T-cell (primary cell): ENCODE results near the gene TIAM1. TPM values are rescaled to one million over a fixed set of nuclear protein-coding genes. Genes with fewer than 3 reads are reported as not detected.

Source experiments
- ATAC-seq, 4 experiments: fragments of 200-7000 bp in 3 of 4; fragments of 150-1000 bp in 1 of 4; cut with Tn5 transposase; replicated peaks in 1 of 4; 1 replicate in 3 of 4; 2 replicates in 1 of 4; pipeline ENCODE4 v1.10.0; 2021; ENCODE audit warnings: moderate library complexity in 3 of 4, mild to moderate bottlenecking in 2 of 4, moderate number of reproducible peaks in 1 of 4
- CTCF ChIA-PET, 2 donors: fragments of 300-600 bp; sonication (Branson Sonifier 250); formaldehyde crosslinking; loops; one replicate each; lab custom pipeline; 2022; ENCODE audit warnings: antibody characterized with exemption in 2 of 2; lab: Charles Lee
- POLR2A ChIA-PET, 2 donors: fragments of 300-600 bp; sonication (Branson Sonifier 250); formaldehyde crosslinking; loops; one replicate each; lab custom pipeline; 2022; ENCODE audit warnings: antibody characterized with exemption in 2 of 2; lab: Charles Lee
- DNase-seq, 35 experiments: peaks; one replicate each; pipeline versions ENCODE4 v3.0.0 to v3.0.0-alpha.2; 2013 to 2023
- H3K27ac ChIP-seq: one replicate; pipeline ENCODE4 v1.5.1; 2013; ENCODE audit warnings: low read length
- H3K27me3 ChIP-seq, 2 experiments: replicated peaks in 1 of 2; 1 replicate in 1 of 2; 2 replicates in 1 of 2; pipeline versions ENCODE4 v1.6.1 to v1.7.0; 2013; ENCODE audit warnings: low read length in 1 of 2, mixed read lengths in 1 of 2; ENCODE audit not compliant: control insufficient read depth in 2 of 2, insufficient read depth in 2 of 2; ENCODE audit errors: extremely low read depth in 1 of 2
- H3K36me3 ChIP-seq, 2 donors: 1 replicate in 1 of 2; 2 replicates in 1 of 2; pipeline versions ENCODE4 v1.6.1 to v1.7.0; 2013; ENCODE audit warnings: low read length in 1 of 2; ENCODE audit not compliant: control insufficient read depth in 2 of 2, insufficient read depth in 1 of 2; ENCODE audit errors: extremely low read depth in 1 of 2
- H3K4me1 ChIP-seq, 2 experiments: 1 replicate in 1 of 2; 2 replicates in 1 of 2; pipeline versions ENCODE4 v1.6.1 to v1.7.0; 2013; ENCODE audit warnings: low read length in 2 of 2, mixed read lengths in 1 of 2; ENCODE audit not compliant: insufficient read depth in 2 of 2, control insufficient read depth in 1 of 2; ENCODE audit errors: extremely low read depth in 1 of 2
- H3K4me3 ChIP-seq, 2 donors: 1 replicate in 1 of 2; 2 replicates in 1 of 2; pipeline versions ENCODE4 v1.5.1 to v1.7.0; 2013; ENCODE audit warnings: mild to moderate bottlenecking in 2 of 2, low read length in 1 of 2, moderate library complexity in 1 of 2; ENCODE audit not compliant: control insufficient read depth in 1 of 2; ENCODE audit errors: extremely low read depth in 1 of 2
- H3K9me3 ChIP-seq: 2 replicates; pipeline ENCODE4 v1.7.0; 2013
- H3K27ac Mint-ChIP-seq, 2 donors: one replicate each; pipeline ENCODE4 v1.8.0; 2020 to 2021; ENCODE audit warnings: mild to moderate bottlenecking in 2 of 2, mixed read lengths in 2 of 2
- H3K27me3 Mint-ChIP-seq, 2 donors: one replicate each; pipeline ENCODE4 v1.8.0; 2021 to 2022; ENCODE audit warnings: mixed read lengths in 2 of 2
- H3K36me3 Mint-ChIP-seq: one replicate; pipeline ENCODE4 v1.8.0; 2021; ENCODE audit warnings: mixed read lengths
- H3K4me1 Mint-ChIP-seq, 3 donors: one replicate each; pipeline ENCODE4 v1.8.0; 2020 to 2022; ENCODE audit warnings: mixed read lengths in 3 of 3, mild to moderate bottlenecking in 1 of 3
- H3K4me3 Mint-ChIP-seq, 3 donors: one replicate each; pipeline ENCODE4 v1.8.0; 2020 to 2022; ENCODE audit warnings: mild to moderate bottlenecking in 3 of 3, mixed read lengths in 3 of 3, moderate library complexity in 3 of 3
- H3K9me3 Mint-ChIP-seq, 3 donors: one replicate each; pipeline ENCODE4 v1.8.0; 2020 to 2022; ENCODE audit warnings: mixed read lengths in 3 of 3
- WGBS: methylation state at CpG from one replicate; pipeline ENCODE4 v1.1.5; 2013; ENCODE audit warnings: missing lambda C conversion rate; ENCODE audit not compliant: insufficient coverage; 5-methylcytosine and 5-hydroxymethylcytosine counted together
- total RNA-seq, 35 experiments: library from RNA in 6 of 35; stranded (reverse) in 6 of 35; fragments of 120-200 nt in 1 of 35; gene quantifications; one replicate each; pipeline versions ENCODE4 v1.2.1 to v1.2.4 and lab custom pipeline; 2013 to 2026

Gene TIAM1
- total RNA-seq, 5 donors from 2014 or later (not counting 1 experiment from before 2014, with no cell fraction given): 60.8 to 79.4 (median 65.5) TPM

DNA sequence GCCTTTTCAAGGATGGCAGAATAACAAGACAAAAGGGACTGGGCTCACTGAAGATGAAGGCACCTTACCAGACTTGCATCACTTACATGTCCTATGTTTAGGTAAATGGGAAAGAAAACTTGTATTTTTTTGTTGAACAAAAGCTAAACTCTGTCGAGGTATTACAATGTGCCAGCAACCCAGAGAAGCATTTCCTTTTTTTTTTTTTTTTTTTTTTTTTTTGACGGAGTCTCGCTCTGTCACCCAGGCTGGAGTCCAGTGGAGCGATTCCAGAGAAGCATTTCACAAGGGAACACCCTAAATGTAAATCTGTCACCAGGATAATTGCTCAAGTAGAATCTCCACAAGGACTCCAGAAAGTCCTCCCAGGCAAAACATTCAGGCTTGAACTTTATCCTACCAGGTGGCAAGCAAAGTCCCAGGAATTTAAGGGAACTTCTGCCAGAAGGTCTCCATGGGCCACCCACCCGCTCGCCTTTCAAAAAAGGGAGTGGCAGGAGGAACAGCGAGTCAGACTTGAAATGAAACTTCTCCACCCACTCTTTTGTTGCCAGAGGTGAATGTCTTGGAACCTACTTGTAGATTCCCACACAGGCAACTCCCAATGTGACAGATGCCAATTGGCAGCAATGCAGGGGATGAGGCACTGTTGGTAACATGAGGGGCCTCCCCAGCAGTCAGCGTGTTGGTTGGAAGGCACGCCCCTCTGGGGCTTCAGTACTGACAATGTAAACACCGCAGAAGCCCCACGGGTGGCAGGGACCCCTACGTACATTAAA is 125.0 kb downstream of the TIAM1 start:
- Histone ChIP-seq H3K4me3 (no peak overlapping the region), H3K9me3 (no peaks in the 10 kb centered on the region), H3K36me3 (peaks cover 0 to 5% of the 10 kb centered on the region in 2 donors), H3K27me3 (no peaks in the 10 kb centered on the region), H3K4me1 (no peaks in the 10 kb centered on the region), H3K27ac (no peak overlapping the region)
- ChIA-PET POLR2A (no interaction called here), CTCF (interaction anchor here in 1 of 2 donors (0.6 to 1.2 kb wide), 2 partner anchors 355 to 362 kb away, joined by 3 to 4 read pairs; no protein-coding TSS in a partner anchor)
- ATAC-seq (no peak), DNase-seq (no peak)
- no peaks in the 10 kb centered on the region for H3K27me3 Mint-ChIP-seq
- H3K4me1 Mint-ChIP-seq: peaks cover 0 to 3% (median 0%) of the 10 kb centered on the region in 3 donors
- no peaks in the 10 kb centered on the region for H3K9me3 Mint-ChIP-seq
- H3K36me3 Mint-ChIP-seq: peaks cover 8% of the 10 kb centered on the region
- H3K27ac Mint-ChIP-seq: no peak overlapping the region
- WGBS: 77% methylated on average over 3 of the region's 12 CpGs
- H3K4me3 Mint-ChIP-seq: no peak overlapping the region

DNA sequence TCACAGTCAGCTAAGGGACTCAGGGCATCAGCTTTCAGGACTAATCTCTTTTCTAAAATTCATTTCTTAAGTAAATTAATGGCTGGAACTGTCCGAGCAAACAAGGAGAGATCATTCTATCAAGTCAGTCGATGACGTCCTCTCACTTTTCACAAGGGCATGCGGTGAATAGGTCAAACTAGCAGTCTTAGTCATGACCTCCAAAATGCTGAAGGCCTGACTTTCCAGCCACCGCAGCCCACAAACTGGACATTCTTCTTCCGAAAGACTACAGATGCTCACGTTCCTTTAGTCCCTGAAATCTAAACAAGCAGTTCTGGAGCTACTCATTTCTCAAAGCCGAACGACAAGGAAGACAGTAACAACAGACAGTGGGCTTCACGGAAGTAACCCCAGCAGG is 127.9 kb downstream of the TIAM1 start:
- ChIA-PET POLR2A (no interaction called here), CTCF (interaction anchor here in 1 of 2 donors (1.8 kb wide), 1 partner anchor 365 kb away, joined by 8 read pairs; no protein-coding TSS in a partner anchor)
- H3K9me3 Mint-ChIP-seq: no peaks in the 10 kb centered on the region
- DNase-seq (no peak), ATAC-seq (no peak)
- no peak overlapping the region for H3K4me3 ChIP-seq
- H3K4me1 ChIP-seq: no peaks in the 10 kb centered on the region
- no peak overlapping the region for H3K4me3 Mint-ChIP-seq
- H3K36me3 Mint-ChIP-seq: no peaks in the 10 kb centered on the region
- H3K27ac Mint-ChIP-seq: no peak overlapping the region
- H3K36me3 ChIP-seq: peaks cover 0 to 5% of the 10 kb centered on the region in 2 donors
- WGBS: 94% methylated on average over 10 of the region's 10 CpGs
- no peaks in the 10 kb centered on the region for H3K27me3 Mint-ChIP-seq
- no peak overlapping the region for H3K27ac ChIP-seq
- H3K9me3 ChIP-seq: no peaks in the 10 kb centered on the region
- H3K4me1 Mint-ChIP-seq: peaks cover 0 to 2% (median 0%) of the 10 kb centered on the region in 3 donors
- H3K27me3 ChIP-seq: no peaks in the 10 kb centered on the region

DNA sequence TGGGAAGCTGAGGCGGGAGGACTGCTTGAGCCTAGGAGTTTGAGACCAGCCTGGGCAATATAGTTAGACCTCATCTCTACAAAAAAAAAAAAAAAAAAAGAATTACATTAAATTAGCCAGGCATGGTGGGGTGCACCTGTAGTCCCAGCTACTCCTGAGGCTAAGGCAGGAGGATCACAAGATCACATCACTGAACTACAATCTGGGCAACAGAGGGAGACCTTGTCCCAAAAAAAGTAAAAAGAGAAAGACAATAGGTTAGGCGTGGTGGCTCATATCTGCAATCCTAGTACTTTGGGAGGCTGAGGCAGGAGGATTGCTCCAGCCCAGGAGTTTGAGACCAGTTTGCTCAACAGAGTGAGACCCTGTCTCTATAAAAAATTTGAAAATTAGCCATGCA is 130.3 kb downstream of the TIAM1 start:
- peak in 1 of 35 experiments; percentile 39 for DNase-seq
- Mint-ChIP-seq H3K27me3 (no peaks in the 10 kb centered on the region), H3K27ac (no peak overlapping the region), H3K4me1 (no peaks in the 10 kb centered on the region), H3K4me3 (no peak overlapping the region), H3K9me3 (no peaks in the 10 kb centered on the region), H3K36me3 (no peaks in the 10 kb centered on the region)
- WGBS: 71% methylated on average over 1 of the region's 2 CpGs
- H3K4me3 ChIP-seq: no peak overlapping the region
- POLR2A ChIA-PET: no interaction called here
- H3K36me3 ChIP-seq: peaks cover 0 to 5% of the 10 kb centered on the region in 2 donors
- peak in 3 of 4 experiments; percentile 42 to 61 (median 45) for ATAC-seq
- no peaks in the 10 kb centered on the region for H3K9me3 ChIP-seq
- CTCF ChIA-PET: interaction anchor here (0.6 to 2.5 kb wide), 5 partner anchors 117 to 390 kb away, joined by 3 to 19 read pairs (median 4); no protein-coding TSS in a partner anchor
- H3K27ac ChIP-seq: no peak overlapping the region
- H3K27me3 ChIP-seq: no peaks in the 10 kb centered on the region
- H3K4me1 ChIP-seq: no peaks in the 10 kb centered on the region

DNA sequence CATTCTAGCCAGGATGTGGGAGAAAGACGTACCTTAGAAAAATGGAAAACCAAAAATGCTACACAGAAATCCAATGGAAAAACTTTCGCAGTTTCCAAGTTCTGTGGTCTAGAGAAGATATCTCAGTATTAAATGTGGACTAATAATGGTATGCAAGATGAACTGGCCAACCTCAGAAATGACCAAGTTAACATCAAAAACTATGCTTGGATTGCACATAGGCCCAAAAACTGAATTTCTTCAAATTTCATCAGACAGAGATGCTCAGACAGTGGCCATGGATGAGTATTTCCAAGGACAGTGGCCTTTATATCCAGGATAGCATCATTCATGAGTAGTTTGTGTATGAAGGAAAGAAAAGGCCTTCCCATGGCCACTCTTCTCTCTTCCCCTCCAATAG is 132.2 kb downstream of the TIAM1 start:
- no peak overlapping the region for H3K4me3 Mint-ChIP-seq
- H3K4me3 ChIP-seq: no peak overlapping the region
- no peaks in the 10 kb centered on the region for H3K36me3 ChIP-seq
- H3K27ac Mint-ChIP-seq: no peak overlapping the region
- H3K4me1 ChIP-seq: no peaks in the 10 kb centered on the region
- POLR2A ChIA-PET: no interaction called here
- WGBS: no CpG with 5 or more reads among the region's 2 CpGs
- no peaks in the 10 kb centered on the region for H3K9me3 Mint-ChIP-seq
- H3K36me3 Mint-ChIP-seq: no peaks in the 10 kb centered on the region
- H3K4me1 Mint-ChIP-seq: no peaks in the 10 kb centered on the region
- DNase-seq (no peak), ATAC-seq (no peak)
- no peaks in the 10 kb centered on the region for H3K9me3 ChIP-seq
- CTCF ChIA-PET: interaction anchor here (0.6 to 1.0 kb wide), 3 partner anchors 15 to 313 kb away, joined by 3 to 5 read pairs (median 4); no protein-coding TSS in a partner anchor
- H3K27me3 ChIP-seq: no peaks in the 10 kb centered on the region
- no peaks in the 10 kb centered on the region for H3K27me3 Mint-ChIP-seq
- H3K27ac ChIP-seq: no peak overlapping the region

DNA sequence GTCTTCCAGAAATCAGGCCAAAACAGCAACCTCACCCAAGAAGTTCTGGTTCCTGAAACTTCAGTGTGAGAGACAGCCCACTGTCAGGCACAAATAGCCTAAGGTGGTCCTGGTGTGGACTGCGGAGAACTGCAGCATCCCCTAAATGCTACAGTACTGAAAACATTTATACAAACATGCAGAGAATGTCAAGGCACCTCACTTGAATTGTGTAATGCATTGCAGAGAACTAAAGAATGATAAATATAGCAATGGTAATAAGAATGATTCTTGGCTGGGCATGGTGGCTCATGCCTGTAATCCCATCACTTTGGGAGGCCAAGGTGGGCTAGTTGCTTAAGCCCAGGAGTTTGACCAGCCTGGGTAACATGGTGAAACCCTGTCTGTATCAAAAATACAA is 138.6 kb downstream of the TIAM1 start:
- Histone ChIP-seq H3K9me3 (no peaks in the 10 kb centered on the region), H3K27me3 (no peaks in the 10 kb centered on the region), H3K4me1 (no peaks in the 10 kb centered on the region), H3K27ac (no peak overlapping the region), H3K4me3 (no peak overlapping the region), H3K36me3 (peaks cover 0 to 3% of the 10 kb centered on the region in 2 donors)
- ATAC-seq (no peak), DNase-seq (no peak)
- Mint-ChIP-seq H3K36me3 (no peaks in the 10 kb centered on the region), H3K4me1 (no peaks in the 10 kb centered on the region), H3K9me3 (no peaks in the 10 kb centered on the region), H3K27ac (no peak overlapping the region), H3K4me3 (no peak overlapping the region), H3K27me3 (no peaks in the 10 kb centered on the region)
- ChIA-PET POLR2A (no interaction called here), CTCF (interaction anchor here in 1 of 2 donors (0.6 kb wide), 1 partner anchor 49 kb away, joined by 3 read pairs; no protein-coding TSS in a partner anchor)
- WGBS: no CpG with 5 or more reads among the region's 1 CpG

DNA sequence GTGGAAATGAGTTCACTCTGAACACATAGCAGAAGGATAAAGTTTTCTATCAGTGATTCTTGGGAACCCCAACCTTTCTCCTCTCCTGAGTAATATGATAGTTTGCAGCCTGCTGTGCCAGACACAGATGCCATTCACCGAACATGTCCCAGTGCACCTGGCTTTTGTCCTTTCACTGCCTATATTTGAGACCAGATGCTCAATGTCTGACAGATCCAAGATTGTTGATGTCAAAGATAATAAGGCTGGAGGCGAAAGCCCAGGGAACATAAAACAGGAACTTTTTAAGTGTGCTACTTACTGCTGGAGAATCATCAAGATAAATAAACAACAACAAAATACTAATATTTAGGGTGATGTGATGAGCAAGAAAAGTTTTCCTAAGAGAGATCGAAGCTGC is 139.3 kb downstream of the TIAM1 start:
- H3K27me3 ChIP-seq: no peaks in the 10 kb centered on the region
- no peak overlapping the region for H3K27ac Mint-ChIP-seq
- CTCF ChIA-PET: no interaction called here

More for the DNA sequence above, 139.3 kb downstream of the TIAM1 start:
- H3K9me3 ChIP-seq: no peaks in the 10 kb centered on the region
- ATAC-seq (no peak), DNase-seq (no peak)
- Mint-ChIP-seq H3K4me1 (no peaks in the 10 kb centered on the region), H3K27me3 (no peaks in the 10 kb centered on the region), H3K36me3 (no peaks in the 10 kb centered on the region), H3K4me3 (no peak overlapping the region), H3K9me3 (no peaks in the 10 kb centered on the region)
- POLR2A ChIA-PET: no interaction called here
- WGBS: no CpG with 5 or more reads among the region's 3 CpGs
- H3K36me3 ChIP-seq: peaks cover 0 to 3% of the 10 kb centered on the region in 2 donors
- no peak overlapping the region for H3K27ac ChIP-seq
- H3K4me1 ChIP-seq: no peaks in the 10 kb centered on the region
- H3K4me3 ChIP-seq: no peak overlapping the region
